D721Med (cell line): ENCODE measurements around the gene SOCS6.

Source experiments
- DNase-seq: peaks from one replicate; pipeline ENCODE4 v3.0.0; 2011; ENCODE audit warnings: low spot score; ENCODE audit not compliant: insufficient read length
- FAIRE-seq: peaks from 2 replicates; lab custom pipeline; 2011; peaks lifted over from hg19 to GRCh38; lab: Jason Lieb, UNC
- CTCF ChIP-seq: IDR thresholded peaks from 2 replicates; pipeline ENCODE4 v1.5.1; 2012; ENCODE audit warnings: mild to moderate bottlenecking, control low read depth; ENCODE audit not compliant: insufficient read depth; ENCODE audit errors: missing control alignments

The SOCS6 gene

DNA sequence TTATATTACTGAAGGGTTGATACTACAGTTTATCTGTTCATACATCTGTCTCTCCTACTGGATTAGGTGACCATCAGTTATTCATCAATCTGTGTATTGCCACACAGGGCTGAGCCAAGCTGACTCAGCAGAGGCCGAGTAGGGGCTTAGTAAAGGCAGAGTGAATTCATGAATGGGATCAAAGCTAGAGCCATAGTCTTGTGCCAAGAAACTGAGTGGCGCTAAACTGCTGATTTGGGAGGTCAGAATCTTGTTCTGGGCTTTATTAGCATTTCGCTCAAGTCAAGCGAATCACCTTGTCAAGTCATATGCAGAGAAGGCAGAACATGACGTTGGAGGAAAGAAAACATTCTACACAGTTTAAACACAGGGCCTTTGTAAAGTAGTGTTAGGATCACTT is 34.1 kb downstream of the SOCS6 start:
- DNase-seq (peak; percentile 44), FAIRE-seq (peak; percentile 100)
- no peak for TF ChIP-seq CTCF

DNA sequence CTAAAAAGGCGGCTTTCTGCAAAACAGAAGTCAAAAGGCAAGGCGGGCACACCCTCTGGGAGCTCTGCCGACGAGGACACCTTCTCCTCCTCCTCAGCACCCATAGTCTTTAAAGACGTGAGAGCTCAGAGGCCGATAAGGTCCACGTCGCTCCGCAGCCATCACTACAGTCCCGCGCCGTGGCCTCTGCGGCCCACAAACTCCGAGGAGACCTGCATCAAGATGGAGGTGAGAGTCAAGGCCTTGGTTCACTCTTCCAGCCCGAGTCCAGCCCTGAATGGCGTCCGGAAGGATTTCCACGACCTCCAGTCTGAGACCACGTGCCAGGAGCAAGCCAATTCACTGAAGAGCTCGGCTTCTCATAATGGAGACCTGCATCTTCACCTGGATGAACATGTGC is 36.1 kb downstream of the SOCS6 start:
- FAIRE-seq = peak; percentile 84
- DNase-seq = no peak
- no peak for TF ChIP-seq CTCF

DNA sequence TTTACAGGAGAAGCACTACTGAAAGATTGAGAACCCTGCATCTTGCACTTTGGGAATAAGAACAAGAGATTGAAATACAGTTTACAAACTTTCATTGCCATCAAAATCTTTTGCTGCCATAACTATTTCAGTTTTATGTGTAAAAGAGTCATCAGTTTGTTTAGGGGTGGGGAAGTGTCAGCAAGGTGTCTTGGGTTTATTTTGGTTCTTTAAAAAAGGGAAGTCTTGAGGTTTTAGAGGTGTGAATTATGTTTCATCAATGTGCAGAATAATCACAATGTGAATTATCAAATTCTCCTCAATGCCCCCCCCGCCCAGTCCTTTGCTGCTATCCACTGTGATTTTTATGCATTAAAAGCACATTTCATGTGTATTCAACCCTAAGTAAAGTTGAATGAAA is 37.4 kb downstream of the SOCS6 start:
- FAIRE-seq = no peak
- DNase-seq = no peak
- no peak for TF ChIP-seq CTCF

GRCh38 chr18:70328169-70328568 is 39.3 kb downstream of the SOCS6 start:
- DNase-seq = no peak
- FAIRE-seq = no peak
- TF ChIP-seq CTCF = no peak

GRCh38 chr18:70329071-70329470 is 40.2 kb downstream of the SOCS6 start:
- TF ChIP-seq CTCF = no peak
- no peak for DNase-seq
- no peak for FAIRE-seq

GRCh38 chr18:70330887-70331286 is 42.0 kb downstream of the SOCS6 start:
- FAIRE-seq (no peak), DNase-seq (no peak)
- no peak for TF ChIP-seq CTCF

DNA sequence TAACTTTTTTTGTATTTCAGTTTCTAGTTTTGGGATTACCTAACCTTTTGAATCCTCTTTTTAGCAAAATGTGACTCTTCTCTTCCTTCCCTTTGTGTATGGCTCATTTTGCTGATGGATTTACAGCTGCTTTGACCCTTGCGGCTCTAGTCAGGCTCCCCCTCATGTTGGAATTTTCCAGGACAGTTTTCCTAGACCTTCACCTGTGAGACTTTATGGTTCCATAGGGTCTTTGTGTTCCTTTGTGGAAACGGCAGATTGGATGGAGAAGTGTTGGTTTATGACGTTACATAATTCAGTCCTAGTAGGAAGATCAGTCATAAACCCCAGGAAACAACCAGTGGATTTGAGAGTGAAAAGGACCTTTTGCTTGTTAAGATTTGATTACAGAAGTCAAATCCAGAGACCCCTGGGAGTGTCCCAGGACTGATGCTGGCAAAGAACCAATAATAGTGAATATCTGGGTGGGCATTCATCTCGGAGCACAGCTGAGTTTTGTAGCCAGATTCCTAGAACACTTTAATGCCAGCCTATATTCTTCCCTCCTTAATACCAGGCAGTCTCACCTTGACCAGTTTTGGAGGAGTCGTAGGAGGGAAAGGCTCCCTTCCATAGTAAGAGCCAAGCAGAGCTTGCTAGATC is 42.7 kb downstream of the SOCS6 start:
- no peak for FAIRE-seq
- no peak for TF ChIP-seq CTCF

More for the DNA sequence above, 42.7 kb downstream of the SOCS6 start:
- DNase-seq = no peak
